ENCODE measurements around the gene LRCH2.

- TF ChIP-seq CTCF (IDR thresholded peaks at IDR 0.05; ENCODE audit: borderline replicate concordance, extremely low read depth, low read length, poor library complexity, severe bottlenecking) (no peak), EZH2 (IDR thresholded peaks at IDR 0.05; ENCODE audit: borderline replicate concordance, low read depth, low read length, severe bottlenecking) (no peak)
These were observed 49.9 kb downstream of the LRCH2 start for GRCh38 chrX:115183980-115184379.
